ENCODE data around the gene PRR36. TPM values are rescaled to one million over a fixed set of nuclear protein-coding genes. Genes with fewer than 3 reads are reported as not detected.

PRR36 gene
- polyA plus RNA-seq, 2 of the 4 experiments (the other 2 are of a cell fraction) = 0.04 to 0.35 TPM

- 1% methylated on average over 28 of the region's 33 CpGs for WGBS (ENCODE audit: missing lambda C conversion rate)
- Histone ChIP-seq H3K4me3 (peak overlapping the region; percentile 35), H3K4me1 (peaks cover 29% of the 10 kb centered on the region), H3K4me2 (peak overlapping the region; percentile 81), H3K27ac (peak overlapping the region; percentile 45 to 73; a peak in 5 of 6 replicates), H3K9me3 (no peaks in the 10 kb centered on the region)
- TF ChIP-seq, protein P1, sequence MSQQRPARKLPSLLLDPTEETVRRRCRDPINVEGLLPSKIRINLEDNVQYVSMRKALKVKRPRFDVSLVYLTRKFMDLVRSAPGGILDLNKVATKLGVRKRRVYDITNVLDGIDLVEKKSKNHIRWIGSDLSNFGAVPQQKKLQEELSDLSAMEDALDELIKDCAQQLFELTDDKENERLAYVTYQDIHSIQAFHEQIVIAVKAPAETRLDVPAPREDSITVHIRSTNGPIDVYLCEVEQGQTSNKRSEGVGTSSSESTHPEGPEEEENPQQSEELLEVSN (IDR thresholded peaks at IDR 0.05; ENCODE audit: borderline replicate concordance, low read depth) = no peak
- no peak for TF ChIP-seq ZNF302 (CRISPR knock-in tag; IDR thresholded peaks at IDR 0.05)
- no peak for TF ChIP-seq MAFK (IDR thresholded peaks at IDR 0.05; ENCODE audit: partially characterized antibody)
- TF ChIP-seq HDAC2 (IDR thresholded peaks at IDR 0.05) = no peak
- TF ChIP-seq CTCF (IDR thresholded peaks at IDR 0.05) = no peak
- no peak for TF ChIP-seq SREBF2 (IDR thresholded peaks at IDR 0.05)
- no peak for TF ChIP-seq CHD4 (IDR thresholded peaks at IDR 0.05; ENCODE audit: borderline replicate concordance)
- no peak for TF ChIP-seq SMC3 (IDR thresholded peaks at IDR 0.05)
- no peak for TF ChIP-seq JUN (IDR thresholded peaks at IDR 0.05)
- TF ChIP-seq HOXB5 (CRISPR knock-in tag; IDR thresholded peaks at IDR 0.05) = no peak
- ChIA-PET POLR2A (interaction anchor here (0.7 kb wide), 1 partner anchor 32 kb away, joined by 4 read pairs; the partner anchor contains the start of gene MAP2K7), CTCF (interaction anchor here (2.5 kb wide), 1 partner anchor 19 kb away, joined by 6 read pairs; no protein-coding TSS in a partner anchor)
- no peak for FAIRE-seq
- peak; percentile 35 to 64 for ATAC-seq
- DNase-seq (ENCODE audit: low read depth in 1 of 2, low spot score in 1 of 2) = peak; percentile 60 to 96
Observed at GRCh38 chr19:7871437-7872305, 2.5 kb downstream of the PRR36 start.

GRCh38 chr19:7870571-7871436 is 3.4 kb downstream of the PRR36 start:
- Histone ChIP-seq H3K4me2 (peak overlapping the region; percentile 81), H3K4me1 (peaks cover 29% of the 10 kb centered on the region), H3K4me3 (peak overlapping the region; percentile 35; the same call in 1 of the 3 replicates), H3K27ac (peak overlapping the region; percentile 45 to 73; a peak in 5 of 6 replicates), H3K9me3 (no peaks in the 10 kb centered on the region)
- WGBS (ENCODE audit: missing lambda C conversion rate) = 15% methylated on average over 6 of the region's 11 CpGs
- ChIA-PET CTCF (interaction anchor here (0.7 to 2.5 kb wide), 2 partner anchors 13 to 18 kb away, joined by 5 to 6 read pairs; no protein-coding TSS in a partner anchor), POLR2A (no interaction called here)
- peak; percentile 7 to 30; a peak in 4 of 6 replicates for ATAC-seq
- DNase-seq (ENCODE audit: low read depth in 1 of 2, low spot score in 1 of 2) = peak in 1 of 2 experiments; percentile 98
- FAIRE-seq = no peak
- no peak for TF ChIP-seq BHLHE40 (IDR thresholded peaks at IDR 0.05; ENCODE audit: low read depth, low read length)
- no peak for TF ChIP-seq JUNB (IDR thresholded peaks at IDR 0.05)
- no peak for TF ChIP-seq NPAS2 (CRISPR knock-in tag; IDR thresholded peaks at IDR 0.05; ENCODE audit: borderline replicate concordance)
- TF ChIP-seq, protein P2, sequence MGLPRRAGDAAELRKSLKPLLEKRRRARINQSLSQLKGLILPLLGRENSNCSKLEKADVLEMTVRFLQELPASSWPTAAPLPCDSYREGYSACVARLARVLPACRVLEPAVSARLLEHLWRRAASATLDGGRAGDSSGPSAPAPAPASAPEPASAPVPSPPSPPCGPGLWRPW (IDR thresholded peaks at IDR 0.05) = no peak
- no peak for TF ChIP-seq HOXB13 (CRISPR knock-in tag; IDR thresholded peaks at IDR 0.05; ENCODE audit: low read depth)
- no peak for TF ChIP-seq FOSL2 (IDR thresholded peaks at IDR 0.05)
- TF ChIP-seq FOSL2 (CRISPR knock-in tag; IDR thresholded peaks at IDR 0.05) = no peak
- no peak for TF ChIP-seq RFX5 (IDR thresholded peaks at IDR 0.05)
- TF ChIP-seq TP53 (CRISPR knock-in tag; IDR thresholded peaks at IDR 0.05) = no peak
- TF ChIP-seq HEYL (CRISPR knock-in tag; IDR thresholded peaks at IDR 0.05) = no peak
- TF ChIP-seq POLR2A (IDR thresholded peaks at IDR 0.05; ENCODE audit: low read length) = no peak
- TF ChIP-seq MAFK (IDR thresholded peaks at IDR 0.05; ENCODE audit: partially characterized antibody) = no peak
- TF ChIP-seq HOXA7 (CRISPR knock-in tag; IDR thresholded peaks at IDR 0.05) = no peak
- TF ChIP-seq MAZ (IDR thresholded peaks at IDR 0.05; ENCODE audit: borderline replicate concordance, low read depth, low read length) = no peak
